Prostate gland (tissue), 2 donors: ENCODE data around the gene OR10J1. TPM values are rescaled to one million over a fixed set of nuclear protein-coding genes. Genes with fewer than 3 reads are reported as not detected.
"Not testable (repeated sequence)": the region's sequence is repeated elsewhere in the genome, so short reads cannot be mapped to it uniquely, and the experiment has no call there.

Experiments used
- DNase-seq: peaks from one replicate; pipeline ENCODE4 v3.0.0-alpha.2; 2019; ENCODE audit warnings: low spot score
- H3K27ac ChIP-seq, 2 donors: fragments of 200-600 bp; sonication (generic); 2 replicates each; pipeline ENCODE4 v1.5.1; 2017 to 2019
- H3K27me3 ChIP-seq: fragments of 200-600 bp; sonication (generic); replicated peaks from 2 replicates; pipeline ENCODE4 v1.5.1; 2019; ENCODE audit not compliant: insufficient read depth
- H3K36me3 ChIP-seq, 2 donors: fragments of 200-600 bp; sonication (generic); 1 replicate in 1 of 2; 2 replicates in 1 of 2; pipeline versions ENCODE4 v1.5.1 to v1.8.1; 2017 to 2019
- H3K4me1 ChIP-seq: fragments of 200-600 bp; sonication (generic); replicated peaks from 2 replicates; pipeline ENCODE4 v1.5.1; 2019
- H3K4me3 ChIP-seq, 2 donors: fragments of 200-600 bp; sonication (generic); 2 replicates each; pipeline ENCODE4 v1.5.1; 2017 to 2019
- H3K9me3 ChIP-seq: fragments of 200-600 bp; sonication (generic); 2 replicates; pipeline ENCODE4 v1.5.1; 2017
- CTCF ChIP-seq, 4 experiments: fragments of 200-600 bp in 2 of 4; fragments of 450-650 bp in 2 of 4; sonication (generic) in 2 of 4; IDR thresholded peaks; 1 replicate in 3 of 4; 2 replicates in 1 of 4; pipeline ENCODE4 v1.5.1; 2016 to 2019; ENCODE audit warnings: antibody characterized with exemption in 4 of 4, mild to moderate bottlenecking in 2 of 4, moderate library complexity in 2 of 4
- POLR2A ChIP-seq: fragments of 450-650 bp; IDR thresholded peaks from one replicate; pipeline ENCODE4 v1.6.1; 2016; ENCODE audit warnings: antibody characterized with exemption, mild to moderate bottlenecking
- POLR2AphosphoS5 ChIP-seq: sonication (generic); formaldehyde crosslinking; IDR thresholded peaks from one replicate; pipeline ENCODE4 v1.6.1; 2017; ENCODE audit warnings: antibody characterized with exemption
- WGBS: methylation state at CpG from one replicate; pipeline ENCODE4 v1.1.5; 2018; 5-methylcytosine and 5-hydroxymethylcytosine counted together
- intact Hi-C: fragments of 100-400 bp; cut with DNase I; formaldehyde crosslinking; loops from one replicate; pipeline ENCODE4 v1.14.2; 2022
- total RNA-seq, 2 donors: library from RNA; depleted of rRNA; stranded (reverse); fragments of >200 nt; gene quantifications; one replicate each; pipeline ENCODE4 v1.1.0, GENCODE V29; 2016

Gene OR10J1
- total RNA-seq, 2 donors from 2014 or later = not detected

DNA sequence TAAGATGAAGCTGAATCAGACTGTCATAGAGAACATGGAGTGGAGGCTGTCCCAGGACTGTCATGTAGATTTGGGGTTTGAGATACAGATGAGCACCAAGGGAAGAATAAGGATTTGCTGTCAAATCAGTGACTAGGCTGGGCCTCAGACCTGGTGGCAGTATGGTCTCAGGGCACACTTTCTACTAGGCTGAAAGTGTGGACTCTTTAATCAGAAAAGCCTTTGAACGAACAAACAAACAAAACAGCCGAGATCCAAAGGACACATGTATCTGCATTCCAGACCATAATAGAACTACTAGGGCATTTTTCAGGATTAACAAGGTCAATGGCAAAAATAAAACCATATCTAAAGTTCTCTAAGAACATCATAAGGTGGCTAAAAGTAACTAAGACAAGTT is 2.9 kb downstream of the OR10J1 start:
- Histone ChIP-seq H3K27me3 (no peaks in the 10 kb centered on the region), H3K9me3 (no peaks in the 10 kb centered on the region), H3K4me3 (no peak overlapping the region), H3K4me1 (no peaks in the 10 kb centered on the region), H3K36me3 (no peaks in the 10 kb centered on the region), H3K27ac (no peak overlapping the region)
- WGBS = 70% methylated on average over 2 of the region's 2 CpGs
- intact Hi-C loops = no loop called here
- no peak for DNase-seq
- TF ChIP-seq CTCF (IDR thresholded peaks at IDR 0.05) (no peak), POLR2A (no peak), POLR2AphosphoS5 (no peak)

DNA sequence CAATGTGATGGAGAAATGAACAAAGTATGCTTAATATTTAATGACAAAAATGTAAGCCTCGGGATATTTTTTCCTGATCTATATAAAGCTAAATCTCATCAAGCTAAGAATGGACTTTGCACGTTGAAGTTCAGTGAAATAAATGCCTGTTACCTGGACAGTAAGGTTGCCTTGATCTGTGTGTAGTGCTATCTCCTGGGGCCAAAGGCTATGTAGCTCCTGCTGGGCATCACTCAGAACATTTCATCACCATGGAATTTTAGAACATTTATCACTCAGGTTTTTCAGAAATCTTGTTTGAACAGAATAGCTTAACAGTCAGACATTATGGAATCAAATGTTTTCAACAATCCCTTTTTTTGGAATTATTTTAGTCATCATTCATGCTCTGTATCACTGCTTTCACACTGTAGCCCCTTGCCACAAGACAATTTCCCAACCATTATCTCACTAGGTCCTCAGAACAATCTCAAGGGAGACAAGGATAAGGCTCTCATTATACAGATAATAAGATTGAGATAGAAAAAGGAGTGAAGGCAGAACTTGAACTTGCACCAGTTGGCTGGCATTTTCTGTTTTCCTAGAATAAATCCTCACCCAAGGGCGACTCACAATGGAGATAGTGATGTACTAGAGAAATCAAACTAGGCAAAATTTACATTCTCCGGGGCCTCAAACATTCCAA is 3.7 kb downstream of the OR10J1 start:
- intact Hi-C loops = no loop called here
- no peaks in the 10 kb centered on the region for H3K9me3 ChIP-seq
- no peak overlapping the region for H3K27ac ChIP-seq
- DNase-seq = no peak
- TF ChIP-seq POLR2AphosphoS5 (no peak), CTCF (IDR thresholded peaks at IDR 0.05) (no peak), POLR2A (no peak)
- H3K27me3 ChIP-seq = no peaks in the 10 kb centered on the region
- 58% methylated on average over 4 of the region's 4 CpGs for WGBS
- no peak overlapping the region for H3K4me3 ChIP-seq
- no peaks in the 10 kb centered on the region for H3K4me1 ChIP-seq
- H3K36me3 ChIP-seq = no peaks in the 10 kb centered on the region

GRCh38 chr1:159444511-159444910 is 5.0 kb downstream of the OR10J1 start:
- Histone ChIP-seq H3K36me3 (no peaks in the 10 kb centered on the region), H3K27me3 (no peaks in the 10 kb centered on the region), H3K9me3 (no peaks in the 10 kb centered on the region), H3K4me3 (no peak overlapping the region), H3K4me1 (no peaks in the 10 kb centered on the region), H3K27ac (no peak overlapping the region)
- TF ChIP-seq POLR2A (no peak), POLR2AphosphoS5 (no peak), CTCF (IDR thresholded peaks at IDR 0.05) (no peak)
- intact Hi-C loops = no loop called here
- no peak for DNase-seq

DNA sequence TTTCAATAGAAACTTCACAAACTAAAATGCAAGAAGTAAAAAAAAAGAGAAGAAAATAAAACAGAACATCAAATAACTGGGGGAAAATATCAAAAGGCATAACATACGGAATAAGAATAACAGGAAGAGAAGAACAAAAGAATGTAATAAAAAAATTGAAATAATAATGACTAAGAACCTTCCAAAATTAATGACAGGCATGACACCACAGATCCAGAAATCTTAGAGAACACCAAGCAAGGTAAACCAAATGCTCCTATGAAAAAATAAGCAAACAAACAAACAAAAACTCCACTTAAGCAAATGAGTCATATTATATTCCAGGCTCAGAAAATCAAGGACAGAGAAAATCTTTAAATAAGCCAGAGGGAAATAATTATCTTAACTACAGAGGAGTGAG is 8.7 kb downstream of the OR10J1 start:
- Histone ChIP-seq H3K36me3 (no peaks in the 10 kb centered on the region), H3K4me3 (no peak overlapping the region), H3K9me3 (no peaks in the 10 kb centered on the region), H3K27ac (no peak overlapping the region), H3K27me3 (no peaks in the 10 kb centered on the region), H3K4me1 (no peaks in the 10 kb centered on the region)
- DNase-seq = no peak
- intact Hi-C loops = no loop called here
- 76% methylated on average over 1 of the region's 1 CpG for WGBS
- TF ChIP-seq POLR2AphosphoS5 (no peak), CTCF (IDR thresholded peaks at IDR 0.05) (no peak), POLR2A (no peak)

DNA sequence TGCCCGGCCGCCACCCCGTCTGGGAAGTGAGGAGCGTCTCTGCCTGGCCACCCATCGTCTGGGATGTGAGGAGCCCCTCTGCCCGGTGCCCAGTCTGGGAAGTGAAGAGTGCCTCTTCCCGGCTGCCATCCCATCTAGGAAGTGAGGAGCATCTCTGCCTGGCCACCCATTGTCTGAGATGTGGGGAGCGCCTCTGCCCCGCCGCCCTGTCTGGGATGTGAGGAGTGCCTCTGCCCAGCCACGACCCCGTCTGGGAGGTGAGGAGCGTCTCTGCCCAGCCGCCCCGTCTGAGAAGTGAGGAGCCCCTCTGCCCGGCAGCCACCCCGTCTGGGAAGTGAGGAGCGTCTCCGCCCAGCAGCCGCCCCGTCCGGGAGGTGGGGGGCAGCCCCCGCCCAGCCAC is 10.1 kb downstream of the OR10J1 start:
- H3K4me1 ChIP-seq, H3K9me3 ChIP-seq, H3K27me3 ChIP-seq, DNase-seq, H3K27ac ChIP-seq, H3K36me3 ChIP-seq, intact Hi-C loops, H3K4me3 ChIP-seq: not testable (repeated sequence)
- WGBS = 89% methylated on average over 7 of the region's 23 CpGs
